Panc1 (cell line): Measurements from ENCODE around the gene STAU1.

ENCODE experiments used
- CTCF ChIP-seq: fragments of 450-650 bp; IDR thresholded peaks from 2 replicates; pipeline ENCODE4 v1.5.1; 2017; ENCODE audit warnings: mild to moderate bottlenecking
- TCF7L2 ChIP-seq: IDR thresholded peaks from 2 replicates; pipeline ENCODE4 v1.6.1; 2011; ENCODE audit warnings: mild to moderate bottlenecking, low read depth, low read length, inconsistent platforms

GRCh38 chr20:49157146-49157545, 31.0 kb downstream of the STAU1 start:
- no peak for TF ChIP-seq CTCF
- no peak for TF ChIP-seq TCF7L2
